Ishikawa (cell line): ENCODE data around the gene TENT4A.

Experiments
- CEBPB ChIP-seq: IDR thresholded peaks from 2 replicates; pipeline ENCODE4 v1.6.1; 2012
- CREB1 ChIP-seq: IDR thresholded peaks from 2 replicates; pipeline ENCODE4 v1.6.1; 2012; ENCODE audit warnings: low read depth
- EGR1 ChIP-seq: IDR thresholded peaks from 2 replicates; pipeline ENCODE4 v1.6.1; 2012
- EP300 ChIP-seq: IDR thresholded peaks from 2 replicates; pipeline ENCODE4 v1.6.1; 2012; ENCODE audit warnings: borderline replicate concordance
- FOXM1 ChIP-seq: IDR thresholded peaks from 2 replicates; pipeline ENCODE4 v1.6.1; 2012; ENCODE audit warnings: low read depth, borderline replicate concordance
- NFIC ChIP-seq: IDR thresholded peaks from 2 replicates; pipeline ENCODE4 v1.6.1; 2012
- RAD21 ChIP-seq: IDR thresholded peaks from 2 replicates; pipeline ENCODE4 v1.6.1; 2012; ENCODE audit warnings: low read depth
- TAF1 ChIP-seq: IDR thresholded peaks from 2 replicates; pipeline ENCODE4 v1.6.1; 2012; ENCODE audit warnings: low read depth, mild to moderate bottlenecking
- TCF12 ChIP-seq: IDR thresholded peaks from 2 replicates; pipeline ENCODE4 v1.6.1; 2012; ENCODE audit warnings: low read depth
- TEAD4 ChIP-seq: IDR thresholded peaks from 2 replicates; pipeline ENCODE4 v1.6.1; 2012
- YY1 ChIP-seq: IDR thresholded peaks from 2 replicates; pipeline ENCODE4 v1.6.1; 2012; ENCODE audit warnings: low read depth
- ZBTB7A ChIP-seq: IDR thresholded peaks from 2 replicates; pipeline ENCODE4 v1.6.1; 2012; ENCODE audit warnings: low read depth
- TF ChIP-seq, protein P1 (sequence below): IDR thresholded peaks from 2 replicates; pipeline ENCODE4 v1.6.1; 2012; ENCODE audit warnings: low read depth, mild to moderate bottlenecking
- TF ChIP-seq, protein P2 (sequence below): IDR thresholded peaks from 2 replicates; pipeline ENCODE4 v1.6.1; 2012
- TF ChIP-seq, protein P3 (sequence below): IDR thresholded peaks from 2 replicates; pipeline ENCODE4 v1.6.1; 2012

Gene TENT4A

DNA sequence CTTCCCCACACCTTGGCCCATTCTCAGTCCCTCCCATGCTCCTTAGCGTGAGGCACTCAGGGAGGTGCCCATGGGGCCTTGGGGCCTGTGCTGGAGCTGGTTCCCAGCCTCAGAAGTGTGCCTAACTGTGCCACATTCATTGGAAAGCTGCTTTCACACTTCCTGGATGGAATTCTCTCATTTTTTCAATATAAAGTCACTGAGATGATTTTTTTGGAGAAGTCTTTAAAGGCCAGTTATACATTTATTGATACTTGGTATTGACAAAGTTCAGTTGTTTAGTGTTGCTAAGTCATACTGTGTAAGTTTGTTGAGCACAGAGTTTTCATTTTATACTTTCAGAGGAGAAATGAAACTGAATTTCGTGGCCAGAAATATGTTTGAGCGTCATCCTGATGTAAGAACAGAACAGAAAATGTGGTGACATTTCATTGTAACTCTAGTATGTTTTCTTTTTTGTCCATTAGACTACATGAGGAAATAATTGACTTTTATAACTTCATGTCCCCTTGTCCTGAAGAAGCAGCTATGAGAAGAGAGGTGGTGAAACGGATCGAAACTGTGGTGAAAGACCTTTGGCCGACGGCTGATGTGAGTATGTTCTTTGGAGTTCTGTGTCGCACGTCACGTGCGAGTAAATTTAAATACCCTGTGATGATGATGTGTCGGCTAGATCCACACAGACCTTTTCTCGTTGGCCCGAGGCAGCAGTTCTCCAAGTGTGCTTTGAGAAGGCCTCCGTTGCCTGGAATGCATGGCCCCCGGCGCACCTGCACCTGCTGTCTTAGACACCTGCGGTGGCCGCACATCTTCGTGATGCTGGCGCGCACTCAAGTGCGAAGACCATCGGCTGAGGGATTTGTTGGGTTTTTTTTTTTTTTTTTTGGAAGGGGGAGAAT is 24.1 kb downstream of the TENT4A start:
- TF ChIP-seq FOXM1 (no peak), EP300 (no peak), CEBPB (no peak), ZBTB7A (no peak), TAF1 (no peak), TEAD4 (no peak), YY1 (no peak), RAD21 (no peak), CREB1 (no peak), TCF12 (no peak), EGR1 (no peak), NFIC (no peak)
- TF ChIP-seq, protein P1, sequence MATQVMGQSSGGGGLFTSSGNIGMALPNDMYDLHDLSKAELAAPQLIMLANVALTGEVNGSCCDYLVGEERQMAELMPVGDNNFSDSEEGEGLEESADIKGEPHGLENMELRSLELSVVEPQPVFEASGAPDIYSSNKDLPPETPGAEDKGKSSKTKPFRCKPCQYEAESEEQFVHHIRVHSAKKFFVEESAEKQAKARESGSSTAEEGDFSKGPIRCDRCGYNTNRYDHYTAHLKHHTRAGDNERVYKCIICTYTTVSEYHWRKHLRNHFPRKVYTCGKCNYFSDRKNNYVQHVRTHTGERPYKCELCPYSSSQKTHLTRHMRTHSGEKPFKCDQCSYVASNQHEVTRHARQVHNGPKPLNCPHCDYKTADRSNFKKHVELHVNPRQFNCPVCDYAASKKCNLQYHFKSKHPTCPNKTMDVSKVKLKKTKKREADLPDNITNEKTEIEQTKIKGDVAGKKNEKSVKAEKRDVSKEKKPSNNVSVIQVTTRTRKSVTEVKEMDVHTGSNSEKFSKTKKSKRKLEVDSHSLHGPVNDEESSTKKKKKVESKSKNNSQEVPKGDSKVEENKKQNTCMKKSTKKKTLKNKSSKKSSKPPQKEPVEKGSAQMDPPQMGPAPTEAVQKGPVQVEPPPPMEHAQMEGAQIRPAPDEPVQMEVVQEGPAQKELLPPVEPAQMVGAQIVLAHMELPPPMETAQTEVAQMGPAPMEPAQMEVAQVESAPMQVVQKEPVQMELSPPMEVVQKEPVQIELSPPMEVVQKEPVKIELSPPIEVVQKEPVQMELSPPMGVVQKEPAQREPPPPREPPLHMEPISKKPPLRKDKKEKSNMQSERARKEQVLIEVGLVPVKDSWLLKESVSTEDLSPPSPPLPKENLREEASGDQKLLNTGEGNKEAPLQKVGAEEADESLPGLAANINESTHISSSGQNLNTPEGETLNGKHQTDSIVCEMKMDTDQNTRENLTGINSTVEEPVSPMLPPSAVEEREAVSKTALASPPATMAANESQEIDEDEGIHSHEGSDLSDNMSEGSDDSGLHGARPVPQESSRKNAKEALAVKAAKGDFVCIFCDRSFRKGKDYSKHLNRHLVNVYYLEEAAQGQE: no peak
- TF ChIP-seq, protein P2, sequence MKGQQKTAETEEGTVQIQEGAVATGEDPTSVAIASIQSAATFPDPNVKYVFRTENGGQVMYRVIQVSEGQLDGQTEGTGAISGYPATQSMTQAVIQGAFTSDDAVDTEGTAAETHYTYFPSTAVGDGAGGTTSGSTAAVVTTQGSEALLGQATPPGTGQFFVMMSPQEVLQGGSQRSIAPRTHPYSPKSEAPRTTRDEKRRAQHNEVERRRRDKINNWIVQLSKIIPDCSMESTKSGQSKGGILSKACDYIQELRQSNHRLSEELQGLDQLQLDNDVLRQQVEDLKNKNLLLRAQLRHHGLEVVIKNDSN: no peak
- TF ChIP-seq, protein P3, sequence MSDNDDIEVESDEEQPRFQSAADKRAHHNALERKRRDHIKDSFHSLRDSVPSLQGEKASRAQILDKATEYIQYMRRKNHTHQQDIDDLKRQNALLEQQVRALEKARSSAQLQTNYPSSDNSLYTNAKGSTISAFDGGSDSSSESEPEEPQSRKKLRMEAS: no peak

DNA sequence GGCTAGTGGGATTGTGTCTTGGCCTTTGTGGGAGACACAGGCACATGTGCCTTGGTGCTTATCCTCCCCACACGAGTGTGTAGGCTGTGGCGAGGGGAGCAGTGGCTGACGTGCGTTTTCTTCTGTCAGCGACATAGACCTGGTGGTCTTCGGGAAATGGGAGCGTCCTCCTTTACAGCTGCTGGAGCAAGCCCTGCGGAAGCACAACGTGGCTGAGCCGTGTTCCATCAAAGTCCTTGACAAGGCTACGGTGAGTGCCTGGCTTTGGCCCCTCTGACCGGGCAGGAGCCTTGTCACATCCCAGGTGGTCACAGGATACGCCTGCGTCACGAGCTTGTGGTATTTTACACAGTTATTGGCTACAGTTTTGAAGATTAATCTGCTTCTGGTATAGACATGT is 26.4 kb downstream of the TENT4A start:
- TF ChIP-seq EGR1 (no peak), NFIC (no peak), TCF12 (no peak), CREB1 (no peak), EP300 (no peak), TEAD4 (no peak), FOXM1 (no peak), ZBTB7A (no peak), CEBPB (no peak), YY1 (no peak), RAD21 (no peak), TAF1 (no peak)
- TF ChIP-seq, protein P1: no peak
- TF ChIP-seq, protein P3: no peak
- TF ChIP-seq, protein P2: no peak

DNA sequence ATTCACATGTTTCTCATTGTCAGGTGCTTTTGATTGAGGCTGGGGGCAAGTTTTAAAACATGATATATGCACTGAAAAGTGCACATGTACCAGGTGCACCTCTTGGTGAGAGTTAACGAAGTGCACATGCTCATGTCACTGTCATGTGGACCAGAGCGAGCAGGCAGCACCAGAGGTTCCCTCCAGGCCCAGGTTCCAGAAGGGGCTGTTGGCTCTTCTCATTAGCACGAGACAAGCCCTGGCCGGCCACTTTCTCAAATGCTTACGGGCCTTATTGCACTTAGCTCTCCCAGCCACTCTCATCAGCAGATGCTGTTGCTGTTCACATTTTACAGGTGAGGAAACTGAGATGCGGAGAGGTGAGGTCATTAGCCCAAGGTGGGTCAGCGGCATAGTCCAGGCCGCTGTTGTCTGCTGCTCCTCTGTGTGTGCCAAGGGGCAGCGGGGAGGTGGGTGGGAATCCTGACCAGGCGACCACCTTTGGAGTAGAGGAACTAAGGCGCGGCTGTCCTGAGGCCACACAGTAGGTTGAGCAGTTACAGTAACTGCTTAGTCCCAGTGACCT is 27.4 kb downstream of the TENT4A start:
- TF ChIP-seq, protein P3: no peak
- TF ChIP-seq ZBTB7A (no peak), NFIC (no peak), TAF1 (no peak), YY1 (no peak), EGR1 (no peak), EP300 (no peak), CREB1 (no peak), TEAD4 (no peak), CEBPB (no peak), RAD21 (no peak), FOXM1 (no peak), TCF12 (no peak)
- TF ChIP-seq, protein P1: no peak
- TF ChIP-seq, protein P2: no peak
